ENCODE data around the gene CLCN3. TPM values are rescaled to one million over a fixed set of nuclear protein-coding genes. Genes with fewer than 3 reads are reported as not detected.

Gene CLCN3
- total RNA-seq, 2 donors from 2014 or later: 36.4 to 43.8 TPM

DNA sequence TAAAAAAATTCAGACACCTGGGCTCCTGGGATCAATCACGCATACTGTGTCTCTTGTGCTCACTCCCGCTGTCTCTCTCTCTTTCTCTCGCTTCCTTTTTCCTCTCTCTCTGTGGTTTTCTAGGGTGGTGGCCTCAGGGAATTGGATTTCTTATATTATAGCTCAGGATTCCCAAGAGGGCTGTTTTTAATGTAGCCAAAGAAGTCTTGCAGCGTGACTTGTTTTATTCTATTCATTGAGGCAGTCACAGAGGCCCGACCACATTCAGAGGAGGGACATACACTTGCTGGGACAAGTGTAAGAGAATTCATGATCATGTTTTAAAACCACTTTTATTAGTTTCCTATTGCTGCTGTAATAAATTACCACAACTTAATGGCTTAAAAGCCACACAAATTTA is 78.0 kb downstream of the CLCN3 start:
- WGBS, 2 experiments (ENCODE audit: insufficient coverage in 1 of 2, insufficient read length in 1 of 2): 97 to 100% methylated on average over 1 to 5 of the region's 5 CpGs
- Mint-ChIP-seq H3K36me3 (ENCODE audit: low read depth) (peaks cover 54% of the 10 kb centered on the region), H3K4me3 (no peak overlapping the region), H3K27ac (no peak overlapping the region), H3K4me1 (no peaks in the 10 kb centered on the region), H3K9me3 (no peaks in the 10 kb centered on the region), H3K27me3 (ENCODE audit: insufficient read depth) (no peaks in the 10 kb centered on the region)
- H3K9ac ChIP-seq (ENCODE audit: extremely low read depth, low read length, poor library complexity, severe bottlenecking): no peak overlapping the region
- no peak overlapping the region for H3K4me3 ChIP-seq (ENCODE audit: low read length)
- H3K27ac ChIP-seq (ENCODE audit: low read depth, low read length): no peak overlapping the region
- H3K4me1 ChIP-seq (ENCODE audit: control insufficient read depth, insufficient read depth, low read length): no peaks in the 10 kb centered on the region
- no peak for DNase-seq
- H3K27me3 ChIP-seq (ENCODE audit: control insufficient read depth, insufficient read depth, low read length, poor library complexity, severe bottlenecking): no peaks in the 10 kb centered on the region
- H3K9me3 ChIP-seq (ENCODE audit: control insufficient read depth, low read length): peaks cover 14% of the 10 kb centered on the region
- TF ChIP-seq, protein P1, sequence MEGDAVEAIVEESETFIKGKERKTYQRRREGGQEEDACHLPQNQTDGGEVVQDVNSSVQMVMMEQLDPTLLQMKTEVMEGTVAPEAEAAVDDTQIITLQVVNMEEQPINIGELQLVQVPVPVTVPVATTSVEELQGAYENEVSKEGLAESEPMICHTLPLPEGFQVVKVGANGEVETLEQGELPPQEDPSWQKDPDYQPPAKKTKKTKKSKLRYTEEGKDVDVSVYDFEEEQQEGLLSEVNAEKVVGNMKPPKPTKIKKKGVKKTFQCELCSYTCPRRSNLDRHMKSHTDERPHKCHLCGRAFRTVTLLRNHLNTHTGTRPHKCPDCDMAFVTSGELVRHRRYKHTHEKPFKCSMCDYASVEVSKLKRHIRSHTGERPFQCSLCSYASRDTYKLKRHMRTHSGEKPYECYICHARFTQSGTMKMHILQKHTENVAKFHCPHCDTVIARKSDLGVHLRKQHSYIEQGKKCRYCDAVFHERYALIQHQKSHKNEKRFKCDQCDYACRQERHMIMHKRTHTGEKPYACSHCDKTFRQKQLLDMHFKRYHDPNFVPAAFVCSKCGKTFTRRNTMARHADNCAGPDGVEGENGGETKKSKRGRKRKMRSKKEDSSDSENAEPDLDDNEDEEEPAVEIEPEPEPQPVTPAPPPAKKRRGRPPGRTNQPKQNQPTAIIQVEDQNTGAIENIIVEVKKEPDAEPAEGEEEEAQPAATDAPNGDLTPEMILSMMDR (conservative IDR thresholded peaks at IDR 0.05): no peak
- H3K36me3 ChIP-seq (ENCODE audit: control insufficient read depth, insufficient read depth, low read length): peaks cover 47% of the 10 kb centered on the region

- Histone ChIP-seq H3K4me1 (ENCODE audit: control insufficient read depth, insufficient read depth, low read length) (no peaks in the 10 kb centered on the region), H3K36me3 (ENCODE audit: control insufficient read depth, insufficient read depth, low read length) (peaks cover 21% of the 10 kb centered on the region), H3K9me3 (ENCODE audit: control insufficient read depth, low read length) (no peaks in the 10 kb centered on the region), H3K27ac (ENCODE audit: low read depth, low read length) (no peak overlapping the region), H3K9ac (ENCODE audit: extremely low read depth, low read length, poor library complexity, severe bottlenecking) (no peak overlapping the region), H3K4me3 (ENCODE audit: low read length) (no peak overlapping the region), H3K27me3 (ENCODE audit: control insufficient read depth, insufficient read depth, low read length, poor library complexity, severe bottlenecking) (no peaks in the 10 kb centered on the region)
- no peak overlapping the region for H3K4me3 Mint-ChIP-seq
- H3K36me3 Mint-ChIP-seq (ENCODE audit: low read depth): peaks cover 19% of the 10 kb centered on the region
- no peaks in the 10 kb centered on the region for H3K27me3 Mint-ChIP-seq (ENCODE audit: insufficient read depth)
- WGBS, 2 experiments (ENCODE audit: insufficient coverage in 1 of 2, insufficient read length in 1 of 2): 93 to 100% methylated on average over 1 to 2 of the region's 2 CpGs
- H3K9me3 Mint-ChIP-seq: no peaks in the 10 kb centered on the region
- TF ChIP-seq, protein P1 (conservative IDR thresholded peaks at IDR 0.05): no peak
- DNase-seq: no peak
- no peak overlapping the region for H3K27ac Mint-ChIP-seq
- H3K4me1 Mint-ChIP-seq: no peaks in the 10 kb centered on the region
Observed at GRCh38 chr4:169707958-169708643, 87.7 kb downstream of the CLCN3 start.

DNA sequence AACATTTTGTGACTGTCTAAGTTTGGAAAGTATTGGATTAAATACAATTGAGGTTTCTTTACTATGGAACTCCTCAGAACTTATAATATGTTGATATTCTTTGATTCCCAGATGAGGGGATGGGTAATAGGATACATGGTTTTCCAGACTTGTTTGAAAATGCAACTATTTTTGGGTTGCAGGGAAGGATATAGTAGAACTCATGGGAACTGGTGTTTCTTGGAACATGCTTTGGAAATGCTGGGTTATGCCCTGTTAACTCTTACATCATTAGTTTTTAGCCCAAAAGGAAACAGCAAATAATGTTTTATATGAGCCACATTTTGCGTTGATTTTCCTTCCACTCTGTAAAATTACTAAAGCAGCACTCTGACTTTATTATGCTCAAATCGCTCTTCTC is 95.4 kb downstream of the CLCN3 start:
- H3K9me3 Mint-ChIP-seq: no peaks in the 10 kb centered on the region
- H3K4me3 ChIP-seq (ENCODE audit: low read length): no peak overlapping the region
- TF ChIP-seq, protein P1 (conservative IDR thresholded peaks at IDR 0.05): no peak

More for the DNA sequence above, 95.4 kb downstream of the CLCN3 start:
- Histone ChIP-seq H3K27me3 (ENCODE audit: control insufficient read depth, insufficient read depth, low read length, poor library complexity, severe bottlenecking) (no peaks in the 10 kb centered on the region), H3K9ac (ENCODE audit: extremely low read depth, low read length, poor library complexity, severe bottlenecking) (no peak overlapping the region), H3K36me3 (ENCODE audit: control insufficient read depth, insufficient read depth, low read length) (peaks cover 42% of the 10 kb centered on the region), H3K4me1 (ENCODE audit: control insufficient read depth, insufficient read depth, low read length) (no peaks in the 10 kb centered on the region), H3K9me3 (ENCODE audit: control insufficient read depth, low read length) (no peaks in the 10 kb centered on the region), H3K27ac (ENCODE audit: low read depth, low read length) (no peak overlapping the region)
- no peak for DNase-seq
- Mint-ChIP-seq H3K4me1 (no peaks in the 10 kb centered on the region), H3K36me3 (ENCODE audit: low read depth) (peaks cover 20% of the 10 kb centered on the region), H3K4me3 (no peak overlapping the region), H3K27me3 (ENCODE audit: insufficient read depth) (no peaks in the 10 kb centered on the region), H3K27ac (no peak overlapping the region)
- 99% methylated on average over 2 of the region's 2 CpGs; no CpG with 5 or more reads in 1 of the 2 experiments for WGBS, 2 experiments (ENCODE audit: insufficient coverage in 1 of 2, insufficient read length in 1 of 2)
